GM21515 (cell line): ENCODE results near the gene SOX21.

Experiments used
- ATAC-seq: cut with Tn5 transposase; IDR thresholded peaks from one replicate; pipeline ENCODE4 v1.9.1; 2021; ENCODE audit not compliant: unreplicated experiment

Gene SOX21

GRCh38 chr13:94709001-94709834 lies 3.1 kb downstream of the SOX21 start:
- ATAC-seq: no peak

DNA sequence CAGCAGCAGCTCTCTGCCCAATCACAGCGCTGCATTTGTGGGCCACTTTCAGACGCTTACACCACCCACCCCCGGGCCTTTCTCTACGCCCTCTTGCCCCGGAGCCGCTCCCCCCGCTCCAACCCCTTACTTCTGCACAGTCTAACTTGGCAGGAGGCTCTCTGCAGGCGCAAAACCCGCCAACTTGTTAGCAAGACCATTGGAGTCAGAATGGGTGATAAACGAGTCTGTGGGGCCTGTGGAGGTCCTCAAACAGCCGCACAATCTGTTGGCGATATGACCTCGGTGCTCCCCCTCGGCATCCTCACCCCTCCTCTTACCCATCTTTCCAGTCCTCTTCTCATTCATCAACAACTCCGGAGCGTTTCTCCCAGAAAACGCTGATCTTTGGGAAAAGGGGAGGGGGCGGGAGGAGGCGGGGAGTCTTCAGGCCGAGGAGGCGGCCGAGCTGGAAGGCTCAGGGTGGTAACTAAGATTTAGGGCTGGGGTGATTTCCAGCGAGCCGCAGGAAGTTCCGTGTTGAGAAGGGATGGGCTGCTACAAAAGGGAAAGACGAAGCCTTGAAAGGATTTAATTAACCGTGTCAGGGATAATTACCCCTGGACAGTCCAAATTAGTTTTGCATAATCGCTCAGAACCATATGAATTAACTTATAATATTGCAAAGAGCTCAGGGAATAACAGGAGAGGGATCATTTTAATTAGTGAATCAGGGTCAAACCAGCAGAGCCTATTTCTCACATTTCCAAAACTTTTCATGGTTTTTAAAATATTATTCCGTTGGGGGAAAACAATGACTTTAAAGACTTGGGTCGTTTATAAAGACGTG lies 4.1 kb downstream of the SOX21 start:
- no peak for ATAC-seq

GRCh38 chr13:94707400-94708021 lies 4.8 kb downstream of the SOX21 start:
- no peak for ATAC-seq

GRCh38 chr13:94706843-94707399 lies 5.4 kb downstream of the SOX21 start:
- ATAC-seq: no peak

DNA sequence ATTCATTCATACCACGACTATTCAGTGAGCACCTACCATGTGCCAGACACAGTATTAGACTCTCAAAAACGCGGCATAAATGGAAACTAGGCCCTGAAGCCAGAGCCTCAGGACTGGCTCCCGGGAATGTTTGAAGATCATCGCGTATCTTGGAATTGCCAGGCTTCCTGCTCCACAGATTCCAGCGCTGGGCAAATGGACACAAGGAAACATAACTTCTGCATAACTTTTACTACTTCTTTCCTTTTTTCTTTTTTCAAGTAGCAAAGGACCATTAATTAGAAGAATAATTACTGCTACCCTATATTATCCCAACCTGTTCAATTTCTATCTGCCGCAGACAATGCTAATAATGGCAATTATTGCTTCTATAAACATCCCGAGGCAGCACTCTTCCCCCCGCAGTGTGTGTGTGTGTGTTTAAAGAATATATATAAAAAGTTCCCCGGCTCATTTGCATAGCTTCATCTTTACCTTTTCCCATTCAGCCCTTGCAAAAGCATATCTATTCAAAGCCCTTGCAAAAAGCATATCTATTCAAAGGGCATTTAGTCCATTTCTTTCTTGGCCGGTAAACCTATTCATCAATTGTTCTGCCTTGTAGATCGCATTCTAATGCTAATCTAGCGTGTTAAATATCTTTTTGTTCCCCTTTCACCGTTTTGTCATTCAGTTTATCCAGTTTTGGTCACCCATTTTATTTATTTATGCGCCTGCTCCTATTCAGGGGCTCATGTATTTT lies 6.1 kb downstream of the SOX21 start:
- ATAC-seq: no peak

DNA sequence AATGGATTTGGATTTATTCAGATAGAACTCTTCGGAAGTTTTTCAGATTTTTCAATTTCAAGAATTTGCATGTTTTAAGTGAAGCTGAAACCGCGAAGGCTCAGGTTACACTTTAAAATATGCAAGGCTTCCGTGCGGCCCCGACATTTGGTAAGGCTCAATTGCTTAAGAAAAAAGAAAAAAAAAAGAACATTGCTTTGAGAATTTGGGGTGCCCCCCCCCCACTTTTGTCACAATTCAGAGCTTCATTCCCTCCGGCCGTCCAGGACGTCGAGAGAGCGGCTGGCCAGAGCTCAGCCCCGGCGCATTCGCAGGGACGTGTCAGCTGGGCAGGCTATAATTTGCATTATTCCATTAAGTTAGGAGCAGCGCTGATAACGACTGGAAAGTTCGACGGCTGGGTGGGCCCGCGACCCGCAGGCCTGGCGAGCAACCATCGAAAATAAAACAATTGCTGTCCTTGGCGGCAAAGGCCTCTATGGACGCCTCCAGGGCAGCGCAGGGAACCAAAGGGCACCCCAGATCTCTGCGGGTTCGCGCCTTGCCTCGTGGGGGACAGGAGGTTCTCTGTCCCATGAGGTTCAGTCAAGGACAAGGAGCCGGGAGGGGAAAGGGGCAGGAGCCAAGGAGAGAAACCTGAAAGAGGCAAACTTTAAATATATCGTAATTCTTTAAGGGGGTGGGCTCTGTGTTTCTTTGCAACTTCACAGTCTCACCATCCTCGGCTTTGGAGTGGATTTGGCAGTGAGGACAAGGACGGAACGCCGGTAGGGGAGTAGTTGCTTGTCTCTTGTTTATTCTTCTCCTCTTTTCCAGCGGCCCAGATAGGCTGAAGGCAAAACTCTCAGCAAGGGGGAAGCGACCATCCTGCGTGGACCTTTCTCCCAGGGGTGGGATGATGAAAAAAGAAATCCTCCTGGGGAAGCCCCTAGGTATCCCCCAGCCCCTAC lies 7.0 kb downstream of the SOX21 start:
- no peak for ATAC-seq

DNA sequence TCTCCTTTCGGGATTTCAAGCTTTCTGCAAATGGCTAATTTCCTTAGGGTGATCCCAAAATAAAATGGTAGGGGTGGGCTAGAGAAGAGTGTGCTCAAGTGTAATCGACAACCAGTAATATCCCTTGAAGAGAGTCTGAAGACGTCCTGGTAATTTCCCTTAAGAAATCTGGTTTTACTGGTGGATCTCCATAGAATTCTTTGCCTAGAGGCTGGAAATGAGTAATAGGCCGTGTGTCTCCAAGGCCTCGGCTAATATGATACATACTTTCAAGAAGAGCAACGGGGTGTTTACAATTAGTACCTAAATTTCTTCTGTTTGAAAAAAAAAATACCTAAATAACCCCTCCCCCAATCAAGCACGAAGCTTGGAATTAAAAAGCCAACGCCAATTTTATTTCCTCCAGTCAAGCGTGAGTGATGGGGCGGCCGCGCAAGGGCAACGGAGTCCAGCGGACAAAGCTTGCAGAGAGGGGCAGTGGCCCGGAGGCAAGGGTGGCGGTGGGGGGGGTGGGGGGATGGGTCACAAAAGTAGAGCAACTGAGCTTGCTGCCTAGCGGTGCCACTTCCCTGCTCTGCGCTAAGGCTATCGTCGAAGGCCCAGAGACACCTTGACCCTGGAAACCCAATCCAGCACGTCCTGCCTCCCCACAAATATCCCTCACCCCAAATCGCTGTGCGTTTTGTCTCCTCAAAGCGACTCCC lies 7.8 kb downstream of the SOX21 start:
- no peak for ATAC-seq

DNA sequence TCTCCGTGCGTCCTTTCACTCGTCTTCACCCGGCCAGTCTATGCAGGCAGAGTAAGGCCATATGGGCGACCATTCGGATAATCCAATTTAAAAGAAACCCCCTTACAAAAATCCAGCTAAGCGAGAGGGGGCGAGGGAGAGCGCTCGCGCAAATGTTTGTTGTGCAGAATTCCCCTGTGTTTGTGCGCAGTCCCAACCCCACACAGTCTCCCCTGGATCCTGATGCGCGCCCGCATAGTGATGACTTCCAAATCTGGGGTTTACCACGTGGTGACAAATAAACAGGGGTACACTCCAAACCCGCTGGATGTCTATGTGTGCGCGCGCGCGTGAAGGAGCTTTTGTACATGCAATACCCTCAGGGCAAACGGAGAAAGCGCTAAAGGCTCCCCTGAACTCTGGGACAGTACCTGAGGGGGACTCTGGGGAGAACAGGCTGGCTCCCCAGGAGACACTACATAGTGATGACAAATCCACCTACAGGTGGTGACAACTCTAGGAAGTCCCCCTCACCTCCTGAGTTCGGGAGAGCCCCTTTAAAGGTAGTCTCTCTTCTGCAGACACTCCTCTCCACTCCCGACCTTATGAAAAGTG lies 8.5 kb downstream of the SOX21 start:
- no peak for ATAC-seq

DNA sequence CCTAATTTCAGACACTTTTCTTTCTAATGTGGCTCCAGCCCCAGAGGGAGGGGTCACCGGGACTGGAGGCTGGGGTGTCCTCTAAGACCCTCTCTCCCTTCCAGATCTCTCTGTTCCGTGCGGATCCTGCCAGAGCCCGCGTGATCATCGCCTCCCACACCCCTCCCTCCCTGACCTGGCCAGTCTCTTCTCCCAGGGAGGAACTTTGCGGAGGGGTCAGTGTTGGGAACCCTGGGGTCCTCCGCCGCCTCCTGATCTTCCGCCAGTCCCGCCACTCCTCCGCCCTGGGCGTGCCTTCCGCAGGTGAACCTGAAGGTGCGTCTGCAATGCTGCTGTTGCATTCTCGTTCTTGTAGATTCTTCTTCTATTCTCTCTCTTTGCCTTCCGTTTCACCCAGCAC lies 9.1 kb downstream of the SOX21 start:
- no peak for ATAC-seq

- no peak for ATAC-seq
Measured at GRCh38 chr13:94702181-94703041, 9.9 kb downstream of the SOX21 start.

GRCh38 chr13:94701313-94702180 lies 10.8 kb downstream of the SOX21 start:
- ATAC-seq: no peak

DNA sequence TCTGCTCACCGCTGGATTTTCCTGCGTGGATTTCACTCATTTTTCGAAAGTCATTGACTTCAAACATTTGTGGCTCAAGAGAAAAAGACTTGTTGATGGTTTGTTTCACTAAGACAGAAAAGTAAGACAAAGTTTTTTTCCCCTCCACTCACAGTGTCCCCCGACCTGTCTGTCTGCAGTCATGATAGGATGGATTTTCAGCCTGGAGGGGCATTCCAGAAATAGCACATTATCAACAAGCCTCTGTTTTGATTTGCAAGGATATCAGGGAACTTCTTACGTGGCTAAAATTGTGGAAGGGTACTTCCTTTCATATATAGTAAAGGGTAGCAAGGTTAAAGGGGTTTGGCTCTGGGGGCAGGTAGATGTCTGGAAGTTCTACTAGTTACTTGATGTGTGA lies 11.8 kb downstream of the SOX21 start:
- ATAC-seq: no peak

GRCh38 chr13:94700051-94700535 lies 12.3 kb downstream of the SOX21 start:
- ATAC-seq: no peak

- no peak for ATAC-seq
Measured at GRCh38 chr13:94696171-94696570, 16.2 kb downstream of the SOX21 start.

DNA sequence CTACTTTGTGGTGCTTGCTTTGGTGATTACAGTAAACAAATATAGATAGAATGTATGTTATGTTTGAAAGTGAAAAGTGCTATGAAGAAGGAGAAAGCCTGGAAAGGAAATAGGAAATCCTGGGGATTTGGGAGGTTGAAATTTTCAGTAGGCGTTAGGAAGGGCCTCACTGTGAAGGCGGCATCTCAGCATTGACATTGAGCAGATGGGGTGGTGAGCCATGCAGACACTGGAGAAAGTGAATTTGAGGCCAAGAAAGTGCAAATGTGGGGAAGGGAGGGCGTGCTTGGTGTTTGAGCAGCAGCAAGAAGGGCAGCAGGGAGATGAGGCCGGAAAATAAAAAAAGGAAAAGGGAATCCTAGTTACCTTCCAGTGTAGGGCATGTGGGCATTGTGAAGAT lies 20.3 kb downstream of the SOX21 start:
- ATAC-seq: no peak

- no peak for ATAC-seq
Measured at GRCh38 chr13:94683409-94683808, 28.9 kb downstream of the SOX21 start.

- ATAC-seq: no peak
Measured at GRCh38 chr13:94682229-94682628, 30.1 kb downstream of the SOX21 start.
